GM12878 (cell line): ENCODE data around the gene BMERB1. TPM values are rescaled to one million over a fixed set of nuclear protein-coding genes. Genes with fewer than 3 reads are reported as not detected.

ENCODE experiments used
- ATAC-seq: fragments of 200-7000 bp; cut with Tn5 transposase; 3 replicates; pipeline ENCODE4 v1.9.1; 2020; ENCODE audit warnings: mild to moderate bottlenecking, moderate library complexity
- BruUV-seq: library from RNA; stranded (reverse); fragments of 400-500 nt; replicated peaks from 2 replicates; lab custom pipeline; 2021; lab: Mats Ljungman, UMichigan
- CTCF ChIA-PET: fragments of 300-600 bp; sonication (Branson Sonifier 250); formaldehyde crosslinking; extraction: SDS; loops from one replicate; lab custom pipeline; 2021; ENCODE audit warnings: inconsistent platforms; lab: Yijun Ruan, JAX
- POLR2A ChIA-PET: fragments of 350-600 bp; formaldehyde crosslinking; extraction: SDS; loops from one replicate; lab custom pipeline; 2021; ENCODE audit warnings: inconsistent platforms; lab: Charles Lee
- RAD21 ChIA-PET: fragments of 300-600 bp; sonication (Branson Sonifier 250); formaldehyde crosslinking; loops from one replicate; lab custom pipeline; 2023; ENCODE audit warnings: antibody characterized with exemption; ENCODE audit not compliant: unreplicated experiment; lab: Charles Lee
- SMC1A ChIA-PET: fragments of 300-600 bp; sonication (Branson Sonifier 250); formaldehyde crosslinking; loops from one replicate; lab custom pipeline; 2023; ENCODE audit not compliant: unreplicated experiment, uncharacterized antibody; lab: Charles Lee
- DNase-seq: peaks from one replicate; pipeline ENCODE4 v3.0.0-alpha.2; 2011; ENCODE audit warnings: low read depth, low spot score
- FAIRE-seq: peaks from 3 replicates; lab custom pipeline; 2011; peaks lifted over from hg19 to GRCh38; lab: Jason Lieb, UNC
- H2AFZ ChIP-seq: 2 replicates; pipeline ENCODE4 v1.6.0; 2011; ENCODE audit warnings: low read depth, low read length, control low read depth; ENCODE audit not compliant: control insufficient read depth
- H3K27ac ChIP-seq: 2 replicates; pipeline ENCODE4 v1.5.1; 2011; ENCODE audit warnings: control low read depth; ENCODE audit not compliant: control insufficient read depth, insufficient read depth
- H3K27me3 ChIP-seq, 2 experiments: replicated peaks in 1 of 2; 2 replicates each; pipeline versions ENCODE4 v1.6.0 to v1.6.1; 2011; ENCODE audit warnings: low read length in 1 of 2; ENCODE audit not compliant: control insufficient read depth in 2 of 2, insufficient read depth in 2 of 2
- H3K36me3 ChIP-seq, 2 experiments: 2 replicates each; pipeline ENCODE4 v1.5.1; 2011; ENCODE audit warnings: low read length in 1 of 2; ENCODE audit not compliant: control insufficient read depth in 2 of 2, insufficient read depth in 2 of 2
- H3K4me1 ChIP-seq: 2 replicates; pipeline ENCODE4 v1.6.1; 2011; ENCODE audit warnings: mild to moderate bottlenecking, low read length, moderate library complexity, mixed read lengths; ENCODE audit not compliant: control insufficient read depth, insufficient read depth
- H3K4me2 ChIP-seq: 2 replicates; pipeline ENCODE4 v1.6.0; 2011; ENCODE audit warnings: control low read depth; ENCODE audit not compliant: control insufficient read depth, insufficient read depth
- H3K4me3 ChIP-seq: fragments of 200-600 bp; sonication (generic); 2 replicates; pipeline ENCODE4 v1.5.1; 2016
- H3K79me2 ChIP-seq: 2 replicates; pipeline ENCODE4 v1.6.0; 2011; ENCODE audit warnings: low read length; ENCODE audit not compliant: control insufficient read depth, insufficient read depth
- H3K9ac ChIP-seq: 2 replicates; pipeline ENCODE4 v1.8.0; 2011; ENCODE audit warnings: low read length, control low read depth, mixed read lengths; ENCODE audit not compliant: control insufficient read depth, insufficient read depth
- H3K9me3 ChIP-seq: replicated peaks from 3 replicates; pipeline ENCODE4 v1.5.1; 2011; ENCODE audit warnings: mild to moderate bottlenecking, low read length; ENCODE audit not compliant: control insufficient read depth, insufficient read depth
- H4K20me1 ChIP-seq: 2 replicates; pipeline ENCODE4 v1.6.0; 2011; ENCODE audit not compliant: control insufficient read depth, insufficient read depth
- IKZF2 ChIP-seq, 2 experiments: fragments of 450-650 bp; IDR thresholded peaks; 2 replicates each; pipeline ENCODE4 v1.6.1; 2017; ENCODE audit warnings: mild to moderate bottlenecking in 2 of 2, moderate library complexity in 2 of 2
- MEF2A ChIP-seq: IDR thresholded peaks from 2 replicates; pipeline ENCODE4 v1.6.1; 2011; ENCODE audit warnings: low read depth, mild to moderate bottlenecking, low read length, moderate library complexity; ENCODE audit not compliant: insufficient read depth
- TCF3 ChIP-seq: IDR thresholded peaks from 2 replicates; pipeline ENCODE4 v1.6.1; 2012; ENCODE audit warnings: low read depth, mild to moderate bottlenecking, low read length, borderline replicate concordance; ENCODE audit not compliant: insufficient read depth
- whole genome bisulfite sequencing: methylation state at CpG from one replicate; pipeline ENCODE4 v1.1.6; 2016; ENCODE audit warnings: low lambda C conversion rate; ENCODE audit not compliant: insufficient replicate concordance, insufficient coverage; ENCODE audit errors: missing lambda C conversion rate; 5-methylcytosine and 5-hydroxymethylcytosine counted together
- in situ Hi-C: fragments of 300-500 bp; cut with MboI; formaldehyde crosslinking; loops from 9 replicates; pipeline ENCODE4 v1.14.3; 2018; ENCODE audit warnings: mixed read lengths
- intact Hi-C: fragments of 100-400 bp; cut with micrococcal nuclease; formaldehyde crosslinking; loops from one replicate; pipeline ENCODE4 v1.14.2; 2022; ENCODE audit not compliant: unreplicated experiment
- polyA plus RNA-seq, 11 experiments: library from polyadenylated mRNA; depleted of rRNA in 4 of 11; unstranded in 6 of 11; stranded (reverse) in 5 of 11; fragments of >200 nt; fragmentation: Nextera tagmentation in 4 of 11; fragmentation: Illumina TruSeq in 1 of 11; extraction: Ambion mirVana in 4 of 11; extraction: Trizol in 1 of 11; gene quantifications; 1 replicate in 1 of 11; 2 replicates in 10 of 11; pipeline versions ENCODE4 v1.2.1 to v1.2.3, GENCODE V29; 2011 to 2016; ENCODE audit warnings: inconsistent platforms in 2 of 11, missing spikeins in 2 of 11, low read depth in 1 of 11
- total RNA-seq, 4 experiments: library from RNA; depleted of rRNA in 3 of 4; stranded (reverse); fragments of >200 nt in 3 of 4; fragmentation: Illumina TruSeq in 1 of 4; extraction: Trizol in 1 of 4; gene quantifications; 2 replicates each; pipeline versions ENCODE4 v1.2.1 to v1.2.3, GENCODE V29; 2013 to 2021
- TF ChIP-seq, protein P1 (sequence below): fragments of 450-650 bp; formaldehyde crosslinking; IDR thresholded peaks from 2 replicates; pipeline ENCODE4 v1.4.0; 2020; ENCODE audit warnings: mild to moderate bottlenecking, moderate library complexity
- TF ChIP-seq, protein P2 (sequence below): IDR thresholded peaks from 2 replicates; pipeline ENCODE4 v1.6.1; 2011; ENCODE audit warnings: borderline replicate concordance, low read depth, mild to moderate bottlenecking, moderate library complexity, low read length; ENCODE audit not compliant: insufficient read depth, poor library complexity, severe bottlenecking

BMERB1 gene
- total and polyA plus RNA-seq, 10 of the 15 experiments (the other 5 are each of a cell fraction or from before 2014, with no cell fraction given) = 0.05 to 0.68 (median 0.34) TPM

- TF ChIP-seq, protein P1, sequence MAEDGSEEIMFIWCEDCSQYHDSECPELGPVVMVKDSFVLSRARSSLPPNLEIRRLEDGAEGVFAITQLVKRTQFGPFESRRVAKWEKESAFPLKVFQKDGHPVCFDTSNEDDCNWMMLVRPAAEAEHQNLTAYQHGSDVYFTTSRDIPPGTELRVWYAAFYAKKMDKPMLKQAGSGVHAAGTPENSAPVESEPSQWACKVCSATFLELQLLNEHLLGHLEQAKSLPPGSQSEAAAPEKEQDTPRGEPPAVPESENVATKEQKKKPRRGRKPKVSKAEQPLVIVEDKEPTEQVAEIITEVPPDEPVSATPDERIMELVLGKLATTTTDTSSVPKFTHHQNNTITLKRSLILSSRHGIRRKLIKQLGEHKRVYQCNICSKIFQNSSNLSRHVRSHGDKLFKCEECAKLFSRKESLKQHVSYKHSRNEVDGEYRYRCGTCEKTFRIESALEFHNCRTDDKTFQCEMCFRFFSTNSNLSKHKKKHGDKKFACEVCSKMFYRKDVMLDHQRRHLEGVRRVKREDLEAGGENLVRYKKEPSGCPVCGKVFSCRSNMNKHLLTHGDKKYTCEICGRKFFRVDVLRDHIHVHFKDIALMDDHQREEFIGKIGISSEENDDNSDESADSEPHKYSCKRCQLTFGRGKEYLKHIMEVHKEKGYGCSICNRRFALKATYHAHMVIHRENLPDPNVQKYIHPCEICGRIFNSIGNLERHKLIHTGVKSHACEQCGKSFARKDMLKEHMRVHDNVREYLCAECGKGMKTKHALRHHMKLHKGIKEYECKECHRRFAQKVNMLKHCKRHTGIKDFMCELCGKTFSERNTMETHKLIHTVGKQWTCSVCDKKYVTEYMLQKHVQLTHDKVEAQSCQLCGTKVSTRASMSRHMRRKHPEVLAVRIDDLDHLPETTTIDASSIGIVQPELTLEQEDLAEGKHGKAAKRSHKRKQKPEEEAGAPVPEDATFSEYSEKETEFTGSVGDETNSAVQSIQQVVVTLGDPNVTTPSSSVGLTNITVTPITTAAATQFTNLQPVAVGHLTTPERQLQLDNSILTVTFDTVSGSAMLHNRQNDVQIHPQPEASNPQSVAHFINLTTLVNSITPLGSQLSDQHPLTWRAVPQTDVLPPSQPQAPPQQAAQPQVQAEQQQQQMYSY (CRISPR knock-in tag) = no peak
- no peak for TF ChIP-seq IKZF2 (IDR thresholded peaks at IDR 0.05)
Measured at GRCh38 chr16:15516609-15517008, 82.2 kb downstream of the BMERB1 start (continued).

DNA sequence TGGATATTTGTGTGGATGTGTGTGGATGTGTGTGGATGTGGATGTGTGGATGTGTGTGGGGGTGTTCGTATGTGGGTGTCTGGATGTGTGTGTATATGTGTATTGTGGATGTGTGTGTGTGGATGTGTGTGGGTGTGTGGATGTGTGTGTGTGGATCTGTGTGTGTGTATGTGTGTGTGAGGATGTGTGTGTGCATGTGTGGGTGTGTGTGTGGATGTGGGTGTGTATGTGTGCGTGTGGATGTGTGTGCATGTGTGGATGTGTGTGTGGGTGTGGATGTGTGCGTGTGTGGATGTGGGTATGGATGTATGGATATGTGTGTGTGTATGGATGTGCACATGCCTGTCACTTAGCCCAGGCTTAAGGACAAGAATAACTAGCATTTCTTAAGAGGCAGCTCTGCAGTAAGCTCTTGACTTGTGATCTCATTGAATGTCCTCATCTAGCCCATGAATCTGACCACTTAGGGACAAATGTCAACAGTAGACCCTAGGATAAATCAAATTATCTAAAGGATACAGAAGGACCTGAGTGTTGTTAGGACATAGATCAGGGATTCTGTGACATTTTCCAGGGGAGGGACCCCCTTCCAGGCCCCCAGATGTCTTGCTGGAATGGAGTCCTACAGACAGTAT lies 83.5 kb downstream of the BMERB1 start:
- Histone ChIP-seq H3K4me3 (no peak overlapping the region), H3K79me2 (no peaks in the 10 kb centered on the region)
- ATAC-seq = no peak
- BruUV-seq = no TSS peak
- CTCF ChIA-PET = no interaction called here
- TF ChIP-seq TCF3 = peak; percentile 45; the same call in 1 of the 2 replicates
- TF ChIP-seq, protein P2, sequence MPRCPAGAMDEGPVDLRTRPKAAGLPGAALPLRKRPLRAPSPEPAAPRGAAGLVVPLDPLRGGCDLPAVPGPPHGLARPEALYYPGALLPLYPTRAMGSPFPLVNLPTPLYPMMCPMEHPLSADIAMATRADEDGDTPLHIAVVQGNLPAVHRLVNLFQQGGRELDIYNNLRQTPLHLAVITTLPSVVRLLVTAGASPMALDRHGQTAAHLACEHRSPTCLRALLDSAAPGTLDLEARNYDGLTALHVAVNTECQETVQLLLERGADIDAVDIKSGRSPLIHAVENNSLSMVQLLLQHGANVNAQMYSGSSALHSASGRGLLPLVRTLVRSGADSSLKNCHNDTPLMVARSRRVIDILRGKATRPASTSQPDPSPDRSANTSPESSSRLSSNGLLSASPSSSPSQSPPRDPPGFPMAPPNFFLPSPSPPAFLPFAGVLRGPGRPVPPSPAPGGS = peak; percentile 89
- TF ChIP-seq MEF2A = no peak
- TF ChIP-seq, all 136 proteins: peak for 2
- POLR2A ChIA-PET = no interaction called here
- Histone ChIP-seq H2AFZ (no peak overlapping the region), H3K9me3 (no peaks in the 10 kb centered on the region), H3K9ac (no peak overlapping the region), H3K36me3 (no peaks in the 10 kb centered on the region), H3K27ac (no peak overlapping the region), H3K4me2 (no peak overlapping the region), H3K4me1 (no peaks in the 10 kb centered on the region), H4K20me1 (no peaks in the 10 kb centered on the region), H3K27me3 (no peaks in the 10 kb centered on the region; a peak in 1 of 4 replicates)
- DNase-seq = no peak
- no peak for FAIRE-seq
- SMC1A ChIA-PET = no interaction called here
- WGBS = 23% methylated on average over 1 of the region's 3 CpGs
- in situ Hi-C loops = no loop called here
- RAD21 ChIA-PET = no interaction called here
- intact Hi-C loops = no loop called here
